Activated effector memory CD4-positive, alpha-beta T cell treated with anti-CD3 and anti-CD28 coated beads, Interleukin-2, amount 50 U/mL, for 16 hours (primary cell): ENCODE data around the gene IL1R2.

Experiments
- DNase-seq: peaks from one replicate; pipeline ENCODE4 v3.0.0-alpha.2; 2020

The IL1R2 gene

DNA sequence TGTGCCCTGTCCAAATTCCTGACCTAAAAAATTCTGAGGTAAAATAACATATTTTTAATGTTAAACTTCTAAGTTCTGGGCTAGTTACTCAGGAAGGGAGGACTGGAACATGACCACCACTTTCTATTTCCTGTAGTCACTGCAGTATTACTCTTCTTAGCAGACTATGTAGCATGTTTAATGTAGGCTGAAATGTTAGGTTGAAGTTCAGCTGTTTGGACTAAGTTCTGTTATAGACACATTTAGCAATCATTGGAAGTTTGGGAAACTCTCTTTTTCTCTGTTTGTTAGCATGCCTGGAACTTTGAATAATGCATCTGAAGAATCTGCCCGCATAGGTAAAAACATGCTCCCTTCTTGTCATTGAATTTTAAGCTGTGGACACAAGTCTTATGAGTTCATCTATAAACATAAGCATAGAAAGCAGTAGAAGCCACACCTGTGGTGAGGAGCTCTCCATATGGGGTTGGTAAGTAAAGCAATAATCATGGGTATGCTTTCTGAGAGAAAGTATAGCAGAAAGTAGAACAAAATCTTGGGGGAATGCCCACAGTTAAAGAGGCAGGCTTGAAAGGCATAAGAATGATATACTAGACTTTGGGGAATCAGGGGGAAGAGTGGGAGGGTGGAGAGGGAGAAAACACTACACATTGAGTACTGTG is 52.6 kb downstream of the IL1R2 start:
- no peak for DNase-seq

DNA sequence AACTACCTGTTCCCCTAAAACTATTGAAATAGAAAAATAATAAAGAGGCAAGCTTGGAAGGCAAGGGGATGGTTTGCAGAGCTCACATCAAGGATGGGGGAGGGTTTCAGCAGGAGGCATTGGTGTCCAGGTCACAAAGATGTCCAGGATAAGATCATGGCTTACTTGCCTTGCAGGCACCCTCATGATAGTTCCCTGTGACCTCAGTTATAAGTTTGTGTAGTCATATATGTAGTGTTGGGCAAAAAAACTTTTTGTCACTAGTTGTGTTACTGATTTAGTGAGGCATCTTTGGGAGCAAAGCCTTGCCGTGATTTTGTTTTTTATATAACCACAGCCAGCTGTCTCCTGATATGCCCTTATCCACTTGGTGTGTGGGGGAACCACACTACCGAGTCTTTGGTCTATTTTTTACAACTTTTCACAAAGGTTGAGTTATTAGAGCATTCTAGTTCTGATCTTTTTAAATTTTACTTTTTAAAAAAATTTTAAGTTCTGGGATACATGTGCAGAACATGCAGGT is 53.3 kb downstream of the IL1R2 start:
- DNase-seq, result no peak

DNA sequence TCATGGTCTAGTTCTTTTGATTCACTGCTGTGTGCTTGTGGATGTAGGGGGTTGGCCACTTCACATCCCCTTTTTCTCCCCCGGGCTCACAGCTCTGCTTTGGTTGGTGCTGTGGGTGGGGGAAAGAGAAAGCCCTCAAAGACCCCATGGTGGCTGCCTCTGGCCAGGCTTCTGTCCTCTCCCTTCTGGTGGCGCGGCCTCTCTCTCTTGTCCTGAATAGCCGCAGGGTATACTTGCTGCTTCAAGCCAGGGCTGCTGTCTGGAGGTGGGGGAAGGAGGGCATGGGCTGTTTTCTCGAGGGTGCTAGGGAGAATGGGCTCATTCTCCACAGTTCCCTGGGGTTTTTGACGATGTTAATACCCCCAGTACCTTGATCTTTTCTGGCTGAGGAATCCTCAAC is 53.9 kb downstream of the IL1R2 start:
- DNase-seq, result no peak

DNA sequence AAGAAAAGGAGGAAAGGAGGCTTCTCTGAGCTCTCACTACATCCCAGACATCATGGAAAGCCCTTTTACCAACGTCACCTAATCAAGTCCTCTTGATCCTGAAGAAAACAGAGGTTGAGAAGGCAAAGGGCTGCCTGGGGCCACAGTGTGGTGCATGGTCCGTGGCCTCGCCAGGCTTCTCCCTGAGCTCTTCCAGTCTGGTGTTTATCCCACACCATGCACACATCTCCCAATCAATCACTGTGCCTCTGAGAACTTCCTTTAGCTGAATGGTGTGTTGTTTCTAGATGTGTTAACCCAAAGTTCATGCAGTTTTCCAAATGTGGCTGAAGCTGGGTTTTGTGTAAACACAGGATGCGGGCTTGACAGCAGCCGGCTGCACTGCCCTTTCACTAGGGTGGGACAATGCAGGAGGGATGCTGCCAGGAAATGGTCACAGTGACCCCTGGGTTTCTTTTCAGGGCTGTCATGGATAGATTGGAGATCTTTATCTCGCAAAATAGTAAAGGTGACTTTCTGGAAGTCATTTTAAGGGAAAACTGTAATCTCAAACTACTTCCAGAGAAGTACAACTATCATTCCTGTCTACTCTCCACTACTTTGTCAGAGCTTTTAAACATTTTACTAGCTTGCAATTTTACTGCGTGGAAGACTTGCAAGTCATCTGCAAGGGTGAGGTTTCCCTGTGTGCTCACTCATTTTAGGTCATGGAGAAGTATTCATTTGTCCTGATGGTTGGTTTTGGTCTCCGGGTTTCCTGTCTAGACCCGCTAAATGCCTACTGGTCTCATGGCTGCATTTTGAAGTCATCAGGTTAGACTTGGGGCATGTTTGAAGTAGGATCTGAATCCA is 54.6 kb downstream of the IL1R2 start:
- no peak for DNase-seq

DNA sequence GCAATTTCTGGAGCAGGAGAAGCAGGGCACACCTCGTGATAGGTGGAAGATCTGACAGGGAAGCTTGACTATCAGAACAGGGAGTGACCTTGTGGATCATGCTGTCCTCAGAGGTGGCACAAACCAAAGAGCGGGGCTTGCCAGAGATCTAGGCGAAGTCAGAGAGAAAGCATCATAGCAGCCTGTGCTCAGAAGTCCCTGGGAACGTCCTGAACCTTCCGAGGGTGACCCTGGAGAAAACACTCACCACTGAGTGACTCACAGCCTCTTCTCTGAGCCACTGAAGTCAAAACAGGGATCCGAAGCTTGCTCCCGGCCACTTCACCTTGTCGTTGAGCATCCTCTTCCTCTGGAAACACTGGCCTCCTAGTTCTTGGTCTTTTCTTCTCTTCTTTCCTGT is 56.7 kb downstream of the IL1R2 start:
- DNase-seq, result no peak

DNA sequence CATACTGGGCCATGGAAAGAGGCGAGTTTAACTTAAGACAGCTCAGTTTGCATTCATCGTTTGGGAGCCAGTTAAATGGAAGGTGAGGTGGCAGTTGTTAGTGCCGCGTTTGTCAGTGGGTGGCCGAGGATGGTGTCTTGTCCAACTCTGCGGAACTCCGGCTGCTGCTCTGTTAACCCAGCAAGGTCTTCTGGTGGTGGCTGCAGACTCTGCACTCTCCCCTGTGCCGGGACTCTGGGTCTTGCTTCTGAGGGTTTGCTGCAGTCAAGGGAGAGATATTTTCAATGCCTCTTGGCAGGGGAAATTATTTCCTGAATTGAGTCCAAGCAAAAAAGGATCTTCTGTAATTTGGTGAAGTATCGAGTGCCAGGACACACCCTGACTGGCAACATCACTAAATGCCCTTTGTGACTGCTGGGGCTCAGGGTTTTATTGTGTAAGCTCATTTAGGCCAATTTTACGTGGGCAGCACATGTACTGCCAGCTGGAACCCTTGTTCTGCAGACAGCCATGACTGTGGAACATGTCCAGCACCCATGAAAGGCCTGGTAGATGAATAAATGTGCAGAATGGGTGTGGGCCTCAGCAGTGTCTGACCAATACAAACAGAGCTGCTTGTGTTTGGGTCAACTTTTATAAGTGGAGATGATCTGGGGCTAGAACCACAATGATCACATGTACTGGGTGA is 58.1 kb downstream of the IL1R2 start:
- no peak for DNase-seq

DNA sequence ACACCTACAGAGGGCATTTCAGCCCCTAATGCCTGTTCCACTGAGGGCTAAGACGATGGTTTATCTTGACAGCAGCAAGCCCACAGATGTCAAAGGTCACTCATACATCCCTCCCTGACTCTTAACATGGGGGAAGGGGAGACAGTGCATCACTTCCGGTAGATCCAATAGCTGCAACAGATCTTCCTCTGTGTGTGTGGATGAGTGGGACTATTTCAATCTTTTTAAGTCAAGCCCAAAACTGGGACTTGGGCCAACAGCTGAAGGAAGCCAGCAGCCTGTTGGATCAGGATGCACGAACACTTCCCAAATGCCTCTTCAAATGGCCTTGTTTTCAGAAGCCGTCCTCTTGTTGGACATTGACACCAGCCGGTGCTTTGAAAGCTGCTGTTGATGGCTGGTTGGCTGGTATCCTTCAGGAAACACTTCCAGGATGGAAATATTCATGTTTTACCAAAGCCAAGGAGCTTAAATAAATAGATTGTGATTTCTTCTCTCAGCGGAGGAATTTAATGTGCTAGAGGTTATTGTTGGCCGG is 59.2 kb downstream of the IL1R2 start:
- no peak for DNase-seq

DNA sequence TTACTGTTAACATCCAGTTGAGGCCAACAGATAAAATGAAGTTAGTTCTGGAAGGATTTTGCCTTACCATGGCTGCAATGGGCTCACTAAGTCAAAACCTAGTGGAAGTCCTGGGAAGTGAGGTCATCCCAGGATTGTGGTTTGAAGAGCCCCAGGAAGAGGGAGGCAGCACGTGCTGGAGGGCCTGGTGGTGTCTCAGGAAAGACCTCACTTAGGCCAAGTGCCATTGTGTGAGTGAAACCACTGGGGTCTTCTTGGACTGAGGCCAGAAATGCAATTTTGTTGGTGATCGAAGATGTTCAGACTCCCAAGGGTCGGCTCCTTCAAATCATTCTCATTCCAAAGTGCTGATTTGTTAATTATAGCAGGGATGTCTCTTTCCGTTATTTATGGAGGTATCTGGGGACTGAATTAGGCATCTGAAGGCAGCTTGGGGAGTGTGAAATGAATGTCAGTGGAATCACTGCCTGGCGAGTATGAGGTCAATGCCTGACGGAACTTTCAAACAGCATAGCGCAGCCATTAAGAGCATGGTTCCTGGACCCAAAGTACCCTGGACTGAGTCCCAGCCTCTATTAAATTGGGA is 60.0 kb downstream of the IL1R2 start:
- no peak for DNase-seq

DNA sequence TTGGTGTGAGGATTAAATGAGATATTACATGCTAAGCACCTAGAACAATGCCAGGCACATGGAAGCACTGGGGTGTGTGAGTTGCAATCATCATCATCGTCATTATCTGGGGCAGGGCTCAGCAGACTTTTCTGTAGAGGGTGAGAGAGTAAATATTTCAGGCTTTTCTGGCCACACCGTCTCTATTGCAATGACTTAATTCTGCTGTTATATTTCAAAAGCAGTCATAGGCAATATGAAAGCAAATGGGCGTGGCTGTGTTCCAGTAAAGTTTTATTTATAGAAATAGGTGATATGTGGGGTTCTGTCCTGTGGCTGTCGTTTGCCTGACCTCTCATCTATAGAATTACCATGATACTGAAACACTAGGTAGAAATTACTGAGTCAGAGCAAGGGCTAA is 60.6 kb downstream of the IL1R2 start:
- no peak for DNase-seq

DNA sequence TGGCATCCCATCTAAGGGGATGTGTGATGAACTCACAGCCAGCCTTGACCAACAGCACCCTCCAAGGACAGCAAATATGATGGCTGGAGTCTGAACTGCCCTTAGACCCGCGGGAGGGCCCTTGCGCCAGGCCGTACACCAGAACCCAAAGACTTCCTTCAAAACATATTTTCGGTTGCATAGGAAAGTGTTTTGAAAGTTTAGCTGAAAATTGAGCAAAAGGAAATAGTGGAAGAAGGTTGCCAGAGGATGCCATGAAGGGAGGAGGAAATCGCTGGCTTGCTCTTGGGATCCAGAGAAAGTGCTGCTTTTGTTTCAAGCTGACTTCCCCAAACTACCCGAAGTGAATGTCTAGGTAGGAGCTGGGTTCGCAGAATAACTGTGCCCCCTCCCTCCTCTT is 61.3 kb downstream of the IL1R2 start:
- DNase-seq, result no peak

DNA sequence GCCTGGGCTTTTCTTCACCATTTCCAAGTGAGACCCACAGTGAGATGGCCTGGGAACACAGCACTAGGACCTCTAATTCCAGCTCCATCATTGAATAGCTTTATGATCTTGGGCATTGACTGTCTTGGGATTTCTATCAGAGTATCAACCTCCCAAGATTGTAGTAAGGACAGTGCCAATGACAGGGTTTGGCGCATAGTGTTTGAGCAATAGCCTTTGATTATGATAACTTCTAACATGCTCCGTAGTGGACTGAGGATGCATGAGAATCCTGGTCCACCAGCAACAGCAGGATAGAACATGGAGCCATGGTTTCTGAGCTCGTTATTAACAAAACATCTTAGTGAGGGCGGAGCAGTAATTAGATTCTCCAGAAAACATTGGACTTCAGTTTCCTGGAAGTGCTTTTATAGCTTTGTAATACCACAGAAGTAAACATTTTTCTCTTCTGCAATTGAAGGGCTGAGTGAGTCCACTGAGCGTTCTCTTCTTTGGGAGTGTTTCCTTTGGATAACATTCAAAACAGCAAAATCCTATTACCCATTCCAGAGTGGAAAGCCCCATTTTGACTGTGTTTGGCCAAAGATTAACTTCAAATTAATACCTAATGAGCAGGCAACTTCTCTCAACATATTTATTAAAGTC is 63.7 kb downstream of the IL1R2 start:
- no peak for DNase-seq

DNA sequence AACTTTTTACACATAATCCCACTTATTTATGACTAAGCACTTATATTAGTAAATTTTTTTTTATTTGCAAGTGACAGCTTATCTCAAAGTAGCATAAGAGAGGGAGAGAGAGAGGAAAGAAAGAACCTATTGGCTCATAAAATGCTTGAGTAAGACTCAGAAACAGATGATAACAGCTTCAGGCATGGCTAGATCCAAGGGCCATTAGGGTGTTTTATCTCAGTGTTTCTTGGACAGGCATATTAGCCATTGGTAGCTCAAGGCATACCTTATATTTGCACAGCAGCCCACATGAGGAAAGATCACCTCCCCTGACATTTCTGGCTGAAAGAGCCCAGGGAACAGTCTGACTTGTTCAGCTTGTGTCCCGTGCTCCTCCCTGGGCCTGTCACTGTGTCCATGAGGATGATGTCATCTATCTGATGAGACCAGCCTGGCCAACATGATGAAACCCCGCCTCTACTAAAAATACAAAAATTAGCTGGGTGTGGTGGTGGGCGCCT is 64.4 kb downstream of the IL1R2 start:
- no peak for DNase-seq

DNA sequence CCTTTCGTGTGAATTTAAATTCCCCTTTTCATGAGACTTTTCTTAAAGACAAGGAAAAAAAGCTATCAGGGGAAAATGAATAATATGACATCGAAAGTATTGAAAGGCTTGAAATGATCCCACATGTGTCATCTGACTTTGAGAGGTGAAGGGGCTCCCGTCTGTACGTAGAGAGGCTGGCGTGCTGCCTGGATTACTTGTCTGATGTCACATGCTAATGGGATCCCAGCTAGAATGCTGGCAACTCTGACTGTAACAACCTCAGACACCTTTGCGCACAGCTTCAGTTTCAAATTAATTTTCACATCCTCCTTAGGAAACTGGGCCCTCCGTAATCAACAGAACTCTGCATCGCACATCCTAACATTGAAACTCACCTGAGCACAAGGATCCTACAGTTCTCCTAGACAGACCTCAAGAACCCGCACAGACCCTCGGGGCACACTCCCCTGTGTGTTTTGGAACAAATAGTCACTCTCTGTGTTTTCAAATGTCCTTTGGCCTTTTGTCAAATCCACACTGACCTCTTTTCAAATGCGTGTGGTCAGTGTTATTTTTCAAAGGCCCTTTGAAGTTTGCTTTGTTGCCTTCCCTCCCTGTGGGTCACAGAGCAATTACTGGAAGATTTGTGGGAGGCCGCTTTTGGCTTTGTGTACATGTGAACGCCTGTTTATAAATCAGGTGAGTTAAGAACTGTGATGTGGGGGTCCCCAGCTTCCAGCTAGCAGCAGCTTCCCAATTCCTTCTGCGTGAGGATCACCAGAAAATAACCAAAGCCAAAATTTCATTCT is 65.9 kb downstream of the IL1R2 start:
- DNase-seq, result no peak

DNA sequence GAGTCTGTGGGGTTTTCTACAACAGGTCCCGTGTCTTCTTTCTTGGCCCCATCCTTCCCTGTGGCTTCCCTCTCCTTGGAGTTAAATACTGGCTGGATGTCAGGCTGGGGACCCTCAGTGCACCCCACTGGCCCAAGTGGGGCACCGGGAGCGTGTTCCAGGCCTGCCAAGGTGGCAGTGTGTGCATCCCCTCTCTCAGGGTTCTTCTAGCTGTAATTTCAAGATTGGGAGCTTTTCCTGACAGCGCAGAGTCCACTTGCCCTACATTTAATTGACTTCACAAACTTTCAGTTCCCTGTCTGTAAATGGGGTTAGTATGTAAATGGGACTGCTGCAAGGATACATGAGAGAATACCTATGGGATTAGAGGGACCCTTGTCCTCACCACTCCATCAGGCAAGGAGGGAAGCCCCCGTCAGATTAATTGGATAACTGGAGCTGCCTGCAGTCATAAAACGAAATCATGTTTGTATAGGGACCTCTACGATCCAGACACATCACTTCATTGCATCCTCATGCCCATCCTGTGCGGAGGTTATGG is 66.6 kb downstream of the IL1R2 start:
- no peak for DNase-seq

DNA sequence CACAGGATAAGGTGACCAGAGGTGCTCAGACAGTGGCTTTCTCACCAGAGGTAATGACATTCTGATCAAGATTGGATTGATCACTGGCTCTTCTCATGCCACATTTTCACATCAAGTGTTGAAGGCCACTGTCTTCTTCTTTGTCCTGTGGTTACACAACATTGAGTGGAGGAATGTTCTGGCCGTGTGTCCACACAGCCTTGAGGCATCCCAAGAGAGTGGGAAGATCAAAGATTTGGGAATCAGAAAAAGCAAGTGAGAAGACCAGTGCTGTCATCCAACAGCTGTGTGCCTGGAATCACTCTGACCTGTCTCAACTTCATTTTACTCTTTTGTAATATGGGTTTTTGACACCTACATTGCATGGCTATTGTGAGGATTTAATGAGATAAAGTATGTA is 67.4 kb downstream of the IL1R2 start:
- no peak for DNase-seq

DNA sequence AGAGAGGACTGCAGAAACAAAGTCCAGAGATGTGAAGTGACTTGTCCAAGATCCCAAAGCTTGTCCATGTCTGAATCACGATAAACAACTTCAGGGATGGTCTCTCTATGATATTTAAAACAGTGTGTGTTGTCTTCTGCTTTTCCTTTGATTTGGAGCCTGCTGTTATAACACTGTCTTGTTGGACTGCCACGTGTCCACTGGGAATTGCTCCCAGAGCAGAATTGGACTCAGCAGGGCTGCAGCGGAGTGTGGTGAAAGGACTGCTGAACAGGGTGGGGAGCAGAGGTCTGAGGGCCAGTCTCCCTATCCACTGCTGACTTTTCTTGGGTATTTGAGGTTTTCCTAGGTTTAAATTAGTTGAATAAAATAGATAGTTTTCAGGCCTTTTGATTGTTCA is 68.3 kb downstream of the IL1R2 start:
- DNase-seq, result no peak

DNA sequence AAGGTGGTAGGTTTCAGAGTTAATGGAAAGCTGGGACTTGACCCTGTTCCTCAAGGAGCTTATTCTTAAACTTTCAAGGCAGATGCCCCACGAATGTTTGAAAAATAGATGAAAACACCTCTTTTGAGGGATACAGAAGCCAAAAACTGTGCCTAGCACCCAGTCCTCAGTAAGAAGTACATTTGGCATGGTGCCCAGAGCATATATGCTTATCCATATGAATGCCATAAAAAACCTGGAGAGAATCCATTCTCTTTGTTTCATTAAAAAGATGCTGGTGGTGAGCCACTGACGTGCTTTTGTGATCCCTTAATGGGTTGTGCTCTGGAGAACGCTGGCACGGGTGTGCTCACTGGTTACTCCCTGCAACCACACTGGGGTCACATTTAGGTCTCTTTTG is 69.0 kb downstream of the IL1R2 start:
- DNase-seq, result no peak

DNA sequence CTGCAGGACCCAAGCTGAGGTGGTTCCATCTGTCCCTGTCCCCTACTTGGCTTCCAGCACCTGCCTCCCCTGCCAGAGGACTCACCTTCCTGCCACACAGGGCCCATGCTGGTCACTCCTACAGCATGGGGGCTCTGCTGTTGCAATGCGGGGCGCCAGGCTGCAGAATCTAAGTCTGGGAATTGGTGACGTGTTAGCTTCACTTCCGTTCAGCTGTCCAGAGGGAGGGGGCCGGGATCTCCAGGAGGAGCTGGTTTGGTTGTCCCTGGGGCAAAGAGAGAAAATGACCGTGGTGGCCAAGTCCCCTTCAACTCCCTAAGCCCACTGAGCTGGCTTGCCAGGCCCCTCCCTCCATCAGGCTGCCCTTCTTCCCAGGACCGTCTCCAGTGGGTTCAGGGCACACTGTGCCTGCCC is 69.5 kb downstream of the IL1R2 start:
- DNase-seq, result no peak

DNA sequence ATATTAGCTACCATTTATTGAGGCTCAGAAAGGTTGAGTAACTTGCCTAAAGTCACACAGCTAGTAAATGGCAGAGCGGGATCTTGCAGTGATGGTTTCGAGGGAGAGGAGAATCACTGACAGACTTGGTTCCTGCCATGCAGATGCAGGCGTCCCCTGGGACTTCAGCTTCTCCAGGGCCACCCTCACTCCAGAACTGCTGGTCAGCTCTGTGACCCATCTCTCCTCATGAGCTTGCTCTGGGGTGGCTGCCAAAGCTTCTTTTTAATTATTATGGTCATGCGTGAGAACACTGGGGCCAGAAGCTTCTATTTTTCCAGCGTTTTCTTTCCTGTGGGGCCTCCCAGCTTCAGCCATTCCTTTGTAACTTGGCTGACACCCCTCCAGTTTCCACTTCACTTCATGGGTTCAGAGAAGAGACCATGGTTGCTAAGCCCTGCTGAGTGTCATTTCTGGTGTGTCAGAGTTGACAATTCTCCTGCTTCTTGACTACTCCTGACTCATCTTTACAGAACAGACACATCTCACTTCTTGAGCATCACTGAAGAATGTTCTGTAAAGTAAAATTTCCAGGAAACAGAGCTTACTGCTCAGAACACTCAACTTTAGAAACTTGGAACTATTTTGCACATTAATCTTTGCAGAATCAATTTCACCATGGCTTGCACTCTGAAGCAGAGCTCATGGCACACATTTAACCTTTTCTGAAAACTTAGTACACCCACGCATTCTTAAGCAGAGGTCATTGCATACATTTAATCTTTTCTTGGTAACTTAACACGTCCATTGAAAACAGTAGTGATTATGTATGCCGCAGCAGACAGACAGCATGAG is 70.4 kb downstream of the IL1R2 start:
- no peak for DNase-seq

DNA sequence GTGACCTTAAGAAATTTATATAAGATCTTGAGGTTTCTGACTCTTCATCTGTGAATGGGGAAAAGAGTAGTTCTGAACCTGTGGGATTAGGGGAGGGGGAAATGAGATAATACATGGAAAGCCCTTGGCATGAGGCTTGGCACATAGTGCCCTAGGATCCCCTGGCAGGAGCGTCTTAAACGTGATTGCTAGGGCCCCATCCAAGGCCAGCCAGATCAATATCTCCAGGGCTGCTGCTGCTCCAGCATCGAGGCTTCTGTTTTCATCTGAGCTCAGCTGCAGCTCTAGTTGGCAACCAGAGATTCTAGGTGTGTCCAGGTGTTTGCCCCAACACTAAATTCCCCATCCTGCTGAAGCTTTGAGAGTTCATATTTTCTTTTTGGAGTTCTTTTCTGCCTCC is 71.0 kb downstream of the IL1R2 start:
- DNase-seq, result no peak
